GM18511 (cell line): Measurements from ENCODE around the gene CASTOR2.
"Not testable (repeated sequence)": the region's sequence is repeated elsewhere in the genome, so short reads cannot be mapped to it uniquely, and the experiment has no call there.

Experiments
- ATAC-seq: cut with Tn5 transposase; IDR thresholded peaks from one replicate; pipeline ENCODE4 v1.9.1; 2021; ENCODE audit warnings: mild to moderate bottlenecking, moderate library complexity; ENCODE audit not compliant: unreplicated experiment

The CASTOR2 gene

GRCh38 chr7:75049817-75050216 lies 85.3 kb downstream of the CASTOR2 start:
- ATAC-seq = no peak

GRCh38 chr7:75050501-75050900 lies 86.0 kb downstream of the CASTOR2 start:
- no peak for ATAC-seq

GRCh38 chr7:75054744-75055143 lies 90.2 kb downstream of the CASTOR2 start:
- no peak for ATAC-seq

GRCh38 chr7:75055155-75055554 lies 90.7 kb downstream of the CASTOR2 start:
- no peak for ATAC-seq

- no peak for ATAC-seq
Measured at GRCh38 chr7:75055830-75056772, 91.6 kb downstream of the CASTOR2 start.

- ATAC-seq = no peak
Measured at GRCh38 chr7:75058406-75058805, 93.9 kb downstream of the CASTOR2 start.

- ATAC-seq = no peak
Measured at GRCh38 chr7:75064291-75064690, 99.8 kb downstream of the CASTOR2 start.

GRCh38 chr7:75064801-75065200 lies 100.3 kb downstream of the CASTOR2 start:
- no peak for ATAC-seq

GRCh38 chr7:75066521-75066920 lies 102.0 kb downstream of the CASTOR2 start:
- ATAC-seq = no peak

GRCh38 chr7:75072981-75073283 lies 108.4 kb downstream of the CASTOR2 start:
- no peak for ATAC-seq

- not testable (repeated sequence) for ATAC-seq
Measured at GRCh38 chr7:75074262-75074641, 109.7 kb downstream of the CASTOR2 start.
